ENCODE results near the gene STYK1.
A peak's percentile ranks its signal among the peaks of the same experiment; 100 is the strongest.
"Not testable (repeated sequence)": the region's sequence is repeated elsewhere in the genome, so short reads cannot be mapped to it uniquely, and the experiment has no call there.

STYK1 gene

GRCh38 chr12:10618338-10618987 is 55.4 kb downstream of the STYK1 start:
- DNase-seq, result no peak

GRCh38 chr12:10617863-10618262 is 56.0 kb downstream of the STYK1 start:
- no peak for DNase-seq

- no peak for DNase-seq
Observed at GRCh38 chr12:10615532-10615931, 58.3 kb downstream of the STYK1 start.

- DNase-seq, result no peak
Observed at GRCh38 chr12:10614056-10614370, 59.8 kb downstream of the STYK1 start.

- DNase-seq, result peak; percentile 84
Observed at GRCh38 chr12:10613349-10614055, 60.4 kb downstream of the STYK1 start, which contains the start of gene MAGOHB. Gene MAGOHB (minus strand): TSS chr12:10613609. CDS start chr12:10613532, 77 bp downstream.

- DNase-seq, result no peak
Observed at GRCh38 chr12:10612984-10613348, 60.9 kb downstream of the STYK1 start.

- no peak for DNase-seq
Observed at GRCh38 chr12:10612110-10612509, 61.7 kb downstream of the STYK1 start.

GRCh38 chr12:10611258-10611657 is 62.6 kb downstream of the STYK1 start:
- not testable (repeated sequence) for DNase-seq

GRCh38 chr12:10610188-10610587 is 63.7 kb downstream of the STYK1 start:
- DNase-seq, result no peak

GRCh38 chr12:10607885-10608458 is 65.9 kb downstream of the STYK1 start:
- DNase-seq, result no peak

GRCh38 chr12:10601860-10602259 is 72.0 kb downstream of the STYK1 start:
- no peak for DNase-seq

- DNase-seq, result no peak
Observed at GRCh38 chr12:10600988-10601387, 72.9 kb downstream of the STYK1 start.

GRCh38 chr12:10595881-10596280 is 78.0 kb downstream of the STYK1 start:
- DNase-seq, result no peak

GRCh38 chr12:10590966-10591365 is 82.9 kb downstream of the STYK1 start:
- DNase-seq, result no peak

GRCh38 chr12:10584415-10584814 is 89.4 kb downstream of the STYK1 start:
- no peak for DNase-seq

- no peak for DNase-seq
Observed at GRCh38 chr12:10582704-10583103, 91.1 kb downstream of the STYK1 start.

GRCh38 chr12:10582133-10582532 is 91.7 kb downstream of the STYK1 start:
- DNase-seq, result not testable (repeated sequence)

- DNase-seq, result no peak
Observed at GRCh38 chr12:10574307-10574706, 99.5 kb downstream of the STYK1 start.

- not testable (repeated sequence) for DNase-seq
Observed at GRCh38 chr12:10572021-10572490, 101.8 kb downstream of the STYK1 start.

GRCh38 chr12:10571141-10571540 is 102.7 kb downstream of the STYK1 start:
- DNase-seq, result no peak
